CD14-positive monocyte (primary cell): ENCODE results near the gene MED8. TPM values are rescaled to one million over a fixed set of nuclear protein-coding genes. Genes with fewer than 3 reads are reported as not detected.

ENCODE experiments used
- DNase-seq, 3 donors: peaks; one replicate each; pipeline ENCODE4 v3.0.0-alpha.2; 2011 to 2022
- H2AFZ ChIP-seq: 2 replicates; pipeline ENCODE4 v1.6.0; 2012; ENCODE audit warnings: mild to moderate bottlenecking, low read depth, low read length, inconsistent platforms; ENCODE audit not compliant: insufficient read depth, poor library complexity, severe bottlenecking
- H3K27ac ChIP-seq, 2 donors: 1 replicate in 1 of 2; 2 replicates in 1 of 2; pipeline ENCODE4 v1.5.1; 2012 to 2013; ENCODE audit warnings: low read length in 2 of 2, control low read depth in 1 of 2, inconsistent platforms in 1 of 2, low read depth in 1 of 2, mild to moderate bottlenecking in 1 of 2
- H3K27me3 ChIP-seq, 2 donors: one replicate each; pipeline versions ENCODE4 v1.6.0 to v1.6.1; 2011 to 2013; ENCODE audit warnings: low read length in 2 of 2; ENCODE audit not compliant: control insufficient read depth in 2 of 2, insufficient read depth in 2 of 2
- H3K36me3 ChIP-seq, 2 donors: replicated peaks in 1 of 2; 1 replicate in 1 of 2; 2 replicates in 1 of 2; pipeline versions ENCODE4 v1.5.1 to v1.6.1; 2012 to 2013; ENCODE audit warnings: low read length in 2 of 2, control low read depth in 1 of 2, inconsistent platforms in 1 of 2, mild to moderate bottlenecking in 1 of 2; ENCODE audit not compliant: insufficient read depth in 2 of 2, control insufficient read depth in 1 of 2
- H3K4me1 ChIP-seq, 2 donors: 1 replicate in 1 of 2; 2 replicates in 1 of 2; pipeline versions ENCODE4 v1.5.1 to v1.6.1; 2012 to 2013; ENCODE audit warnings: low read length in 2 of 2, control low read depth in 1 of 2, inconsistent platforms in 1 of 2, mild to moderate bottlenecking in 1 of 2, moderate library complexity in 1 of 2; ENCODE audit not compliant: insufficient read depth in 2 of 2, control insufficient read depth in 1 of 2
- H3K4me2 ChIP-seq: replicated peaks from 2 replicates; pipeline ENCODE3; 2012; ENCODE audit warnings: low read length, moderate library complexity, mild to moderate bottlenecking; ENCODE audit not compliant: poor library complexity, severe bottlenecking; ENCODE audit errors: extremely low read depth
- H3K4me3 ChIP-seq, 3 experiments: fragments of 200-600 bp in 1 of 3; sonication (generic) in 1 of 3; replicated peaks in 1 of 3; 1 replicate in 2 of 3; 2 replicates in 1 of 3; pipeline ENCODE4 v1.5.1; 2011 to 2013; ENCODE audit warnings: low read length in 3 of 3, mild to moderate bottlenecking in 3 of 3, control low read depth in 2 of 3, low read depth in 2 of 3, inconsistent platforms in 1 of 3, moderate library complexity in 1 of 3
- H3K79me2 ChIP-seq: 2 replicates; pipeline ENCODE4 v1.6.0; 2012; ENCODE audit warnings: mild to moderate bottlenecking, control low read depth, inconsistent platforms, low read length, moderate library complexity; ENCODE audit not compliant: insufficient read depth
- H3K9ac ChIP-seq: 2 replicates; pipeline ENCODE4 v1.6.0; 2017; ENCODE audit warnings: low read length, mild to moderate bottlenecking; ENCODE audit not compliant: insufficient read depth, poor library complexity, severe bottlenecking
- H3K9me3 ChIP-seq, 2 donors: replicated peaks in 1 of 2; 1 replicate in 1 of 2; 2 replicates in 1 of 2; pipeline versions ENCODE4 v1.5.1 to v1.6.1; 2012 to 2013; ENCODE audit warnings: low read length in 2 of 2, control low read depth in 1 of 2; ENCODE audit not compliant: control insufficient read depth in 1 of 2, insufficient read depth in 1 of 2
- H4K20me1 ChIP-seq: 2 replicates; pipeline ENCODE4 v1.6.0; 2012; ENCODE audit warnings: mild to moderate bottlenecking, low read length, control low read depth, moderate library complexity; ENCODE audit not compliant: insufficient read depth
- H3K27ac Mint-ChIP-seq, 7 donors: one replicate each; pipeline ENCODE4 v1.8.0; 2020; ENCODE audit warnings: mild to moderate bottlenecking in 7 of 7, mixed read lengths in 7 of 7, moderate library complexity in 6 of 7, inconsistent platforms in 2 of 7
- H3K27me3 Mint-ChIP-seq, 3 donors: one replicate each; pipeline ENCODE4 v1.8.0; 2021 to 2022; ENCODE audit warnings: low read depth in 3 of 3, mild to moderate bottlenecking in 3 of 3, mixed read lengths in 3 of 3, moderate library complexity in 3 of 3, inconsistent platforms in 1 of 3
- H3K36me3 Mint-ChIP-seq, 2 donors: one replicate each; pipeline ENCODE4 v1.8.0; 2020; ENCODE audit warnings: mixed read lengths in 2 of 2, inconsistent platforms in 1 of 2, mild to moderate bottlenecking in 1 of 2
- H3K4me1 Mint-ChIP-seq: one replicate; pipeline ENCODE4 v1.8.0; 2020; ENCODE audit warnings: mild to moderate bottlenecking, mixed read lengths
- H3K4me3 Mint-ChIP-seq, 2 donors: one replicate each; pipeline ENCODE4 v1.8.0; 2020; ENCODE audit warnings: mild to moderate bottlenecking in 2 of 2, mixed read lengths in 2 of 2, moderate library complexity in 1 of 2
- H3K9me3 Mint-ChIP-seq, 7 donors: one replicate each; pipeline ENCODE4 v1.8.0; 2020 to 2022; ENCODE audit warnings: mixed read lengths in 7 of 7, mild to moderate bottlenecking in 6 of 7, moderate library complexity in 6 of 7, inconsistent platforms in 2 of 7
- CTCF ChIP-seq: fragments of 200-600 bp; IDR thresholded peaks from one replicate; pipeline ENCODE4 v1.8.0; 2022; ENCODE audit warnings: antibody characterized with exemption, mild to moderate bottlenecking
- WGBS: methylation state at CpG from one replicate; pipeline ENCODE4 v1.1.5; 2013; ENCODE audit warnings: missing lambda C conversion rate; ENCODE audit not compliant: insufficient coverage; 5-methylcytosine and 5-hydroxymethylcytosine counted together
- intact Hi-C, 2 donors: fragments of 100-400 bp; cut with micrococcal nuclease; formaldehyde crosslinking; loops; one replicate each; pipeline versions ENCODE4 v1.15.0 to v1.15.1; 2023
- polyA plus RNA-seq, 3 donors: library from polyadenylated mRNA; depleted of rRNA in 1 of 3; unstranded in 2 of 3; stranded (reverse) in 1 of 3; fragments of 300-500 nt in 2 of 3; fragments of >200 nt in 1 of 3; fragmentation: Illumina TruSeq in 2 of 3; gene quantifications; 1 replicate in 2 of 3; 2 replicates in 1 of 3; pipeline ENCODE4 v1.2.3, GENCODE V29; 2012 to 2021

MED8 gene
- polyA plus RNA-seq, 3 donors, result 16.6 to 41.8 (median 40.7) TPM

- Histone ChIP-seq H3K27me3 (no peaks in the 10 kb centered on the region), H3K9ac (no peak overlapping the region), H2AFZ (no peak overlapping the region), H3K4me1 (no peaks in the 10 kb centered on the region), H3K27ac (no peak overlapping the region), H3K79me2 (no peaks in the 10 kb centered on the region), H3K9me3 (no peaks in the 10 kb centered on the region), H3K4me3 (no peak overlapping the region), H3K36me3 (peaks cover 97 to 99% of the 10 kb centered on the region in 2 donors), H3K4me2 (no peak overlapping the region), H4K20me1 (no peaks in the 10 kb centered on the region)
- peaks cover 0 to 4% (median 0%) of the 10 kb centered on the region in 3 donors for H3K27me3 Mint-ChIP-seq
- peaks cover 0 to 3% (median 0%) of the 10 kb centered on the region in 7 donors for H3K9me3 Mint-ChIP-seq
- WGBS, result 96% methylated on average over 7 of the region's 12 CpGs
- TF ChIP-seq CTCF, result no peak
- H3K4me1 Mint-ChIP-seq, result no peaks in the 10 kb centered on the region
- no peak for DNase-seq
- no peak overlapping the region for H3K4me3 Mint-ChIP-seq
- intact Hi-C loops, result no loop called here
- no peak overlapping the region for H3K27ac Mint-ChIP-seq
- H3K36me3 Mint-ChIP-seq, result peaks cover 45 to 78% of the 10 kb centered on the region in 2 donors
Measured at GRCh38 chr1:43421976-43422750, 32.6 kb upstream of the MED8 start.

DNA sequence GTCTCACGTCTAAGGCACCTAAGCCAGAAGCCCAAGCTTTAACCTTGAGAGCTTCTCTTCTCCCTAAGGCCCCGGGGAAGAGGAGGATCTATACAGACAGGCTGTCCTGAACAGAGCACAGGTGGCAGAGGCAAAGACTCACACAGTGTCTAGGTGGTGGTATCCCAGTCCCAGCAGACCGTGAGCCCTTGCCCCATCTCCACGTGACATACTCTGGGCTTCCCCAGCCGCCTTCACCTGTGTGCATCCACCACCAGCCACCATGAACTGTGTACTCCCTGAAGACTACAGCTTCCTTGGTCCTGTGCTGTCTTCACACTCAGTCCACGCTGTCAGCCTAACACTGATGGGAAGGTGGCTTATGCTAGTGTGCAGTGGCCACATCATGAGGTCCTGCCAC lies 31.8 kb upstream of the MED8 start:
- H3K79me2 ChIP-seq, result no peaks in the 10 kb centered on the region
- H3K4me3 ChIP-seq, result no peak overlapping the region
- DNase-seq, result no peak
- no peak for TF ChIP-seq CTCF
- no peaks in the 10 kb centered on the region for H3K9me3 ChIP-seq
- peaks cover 0 to 3% (median 0%) of the 10 kb centered on the region in 7 donors for H3K9me3 Mint-ChIP-seq
- 100% methylated on average over 1 of the region's 6 CpGs for WGBS
- peaks cover 97 to 99% of the 10 kb centered on the region in 2 donors for H3K36me3 ChIP-seq
- H3K27me3 ChIP-seq, result no peaks in the 10 kb centered on the region
- peaks cover 0 to 4% (median 0%) of the 10 kb centered on the region in 3 donors for H3K27me3 Mint-ChIP-seq
- H3K4me1 ChIP-seq, result no peaks in the 10 kb centered on the region
- H3K4me1 Mint-ChIP-seq, result no peaks in the 10 kb centered on the region
- no peak overlapping the region for H3K9ac ChIP-seq
- H3K27ac Mint-ChIP-seq, result no peak overlapping the region
- intact Hi-C loops, result no loop called here
- peaks cover 37 to 71% of the 10 kb centered on the region in 2 donors for H3K36me3 Mint-ChIP-seq
- H4K20me1 ChIP-seq, result no peaks in the 10 kb centered on the region
- no peak overlapping the region for H3K27ac ChIP-seq
- H2AFZ ChIP-seq, result no peak overlapping the region
- no peak overlapping the region for H3K4me3 Mint-ChIP-seq
- no peak overlapping the region for H3K4me2 ChIP-seq
